Cortex of kidney (tissue), 1 donor: ENCODE measurements around the gene ANO7.

Source experiments
- DNase-seq: peaks from one replicate; lab custom pipeline; 2025; lab: John Stamatoyannopoulos, UW

The ANO7 gene

GRCh38 chr2:241274127-241274526 is 85.7 kb downstream of the ANO7 start:
- DNase-seq = no peak
